K562 (cell line): ENCODE data around the gene ARHGEF38. TPM values are rescaled to one million over a fixed set of nuclear protein-coding genes. Genes with fewer than 3 reads are reported as not detected.

Experiments
- ATAC-seq: fragments of 200-7000 bp; cut with Tn5 transposase; 3 replicates; pipeline ENCODE4 v1.9.1; 2020; ENCODE audit warnings: moderate library complexity
- BruUV-seq: library from RNA; stranded (reverse); fragments of 400-500 nt; replicated peaks from 2 replicates; lab custom pipeline; 2021; lab: Mats Ljungman, UMichigan
- CTCF ChIA-PET: fragments of 300-600 bp; formaldehyde crosslinking; extraction: SDS; loops from one replicate; lab custom pipeline; 2021; ENCODE audit warnings: low intra/inter-chr PET ratio; lab: Yijun Ruan, JAX
- POLR2A ChIA-PET: fragments of 300-600, 350-650 bp; sonication (Branson Sonifier 250); formaldehyde crosslinking; extraction: SDS; loops from one replicate; lab custom pipeline; 2021; ENCODE audit warnings: antibody characterized with exemption, inconsistent platforms; lab: Yijun Ruan, JAX
- DNase-seq, 4 experiments: peaks; one replicate each; pipeline versions ENCODE4 v3.0.0 to v3.0.0-alpha.2; 2011 to 2018; ENCODE audit warnings: low spot score in 3 of 4, mixed read lengths in 3 of 4; ENCODE audit errors: extremely low read depth in 1 of 4
- FAIRE-seq: peaks from 2 replicates; lab custom pipeline; 2011; peaks lifted over from hg19 to GRCh38; lab: Jason Lieb, UNC
- H2AFZ ChIP-seq: 2 replicates; pipeline ENCODE4 v1.6.0; 2011; ENCODE audit warnings: low read depth, low read length, control low read depth, inconsistent platforms
- H3K27ac ChIP-seq: fragments of 200-600 bp; 3 replicates; pipeline ENCODE4 v1.8.0; 2011; ENCODE audit warnings: low read depth, mild to moderate bottlenecking, control low read depth, inconsistent platforms, low read length, moderate library complexity, mixed read lengths; ENCODE audit errors: extremely low read depth
- H3K27me3 ChIP-seq, 2 experiments: fragments of 300-600 bp in 1 of 2; 2 replicates in 1 of 2; 3 replicates in 1 of 2; pipeline versions ENCODE4 v1.6.0 to v1.8.0; 2011; ENCODE audit warnings: inconsistent platforms in 2 of 2, low read length in 2 of 2, mild to moderate bottlenecking in 1 of 2, mixed read lengths in 1 of 2, moderate library complexity in 1 of 2; ENCODE audit not compliant: control insufficient read depth in 2 of 2, insufficient read depth in 2 of 2
- H3K36me3 ChIP-seq: fragments of 300-600 bp; 3 replicates; pipeline ENCODE4 v1.8.0; 2011; ENCODE audit warnings: mild to moderate bottlenecking, low read length, inconsistent platforms; ENCODE audit not compliant: control insufficient read depth, insufficient read depth
- H3K4me1 ChIP-seq, 2 experiments: fragments of 200-600 bp in 1 of 2; replicated peaks in 1 of 2; 2 replicates in 1 of 2; 3 replicates in 1 of 2; pipeline versions ENCODE4 v1.5.1 to v1.8.0; 2011; ENCODE audit warnings: inconsistent platforms in 2 of 2, low read length in 2 of 2, mild to moderate bottlenecking in 1 of 2, mixed read lengths in 1 of 2, moderate library complexity in 1 of 2; ENCODE audit not compliant: control insufficient read depth in 2 of 2, insufficient read depth in 2 of 2
- H3K4me2 ChIP-seq: 2 replicates; pipeline ENCODE4 v1.6.1; 2011; ENCODE audit warnings: low read length, control low read depth, inconsistent platforms, mixed read lengths; ENCODE audit not compliant: insufficient read depth
- H3K4me3 ChIP-seq: fragments of 200-600 bp; sonication (generic), shearing (Covaris generic); 2 replicates; pipeline ENCODE4 v1.5.1; 2016; ENCODE audit warnings: control low read depth, inconsistent platforms
- H3K79me2 ChIP-seq: fragments of 200-600 bp; 3 replicates; pipeline ENCODE4 v1.8.0; 2011; ENCODE audit warnings: low read length, inconsistent platforms; ENCODE audit not compliant: control insufficient read depth, insufficient read depth
- H3K9ac ChIP-seq, 2 experiments: 2 replicates each; pipeline versions ENCODE4 v1.6.0 to v1.6.1; 2011; ENCODE audit warnings: low read depth in 2 of 2, low read length in 2 of 2, control low read depth in 1 of 2, inconsistent platforms in 1 of 2, mild to moderate bottlenecking in 1 of 2, mixed read lengths in 1 of 2; ENCODE audit not compliant: insufficient read depth in 1 of 2
- H3K9me1 ChIP-seq: one replicate; pipeline ENCODE4 v1.6.0; 2011; ENCODE audit warnings: inconsistent platforms, mild to moderate bottlenecking, low read length, moderate library complexity; ENCODE audit not compliant: control insufficient read depth, insufficient read depth
- H3K9me3 ChIP-seq: replicated peaks from 2 replicates; pipeline ENCODE4 v1.5.1; 2011; ENCODE audit warnings: low read depth, low read length, inconsistent platforms; ENCODE audit not compliant: control insufficient read depth, insufficient read depth
- H4K20me1 ChIP-seq: replicated peaks from 2 replicates; pipeline ENCODE4 v1.6.1; 2011; ENCODE audit warnings: low read length, inconsistent platforms, mixed read lengths; ENCODE audit not compliant: control insufficient read depth, insufficient read depth
- CEBPB ChIP-seq: fragments of 450-650 bp; IDR thresholded peaks from 2 replicates; pipeline ENCODE4 v1.6.1; 2016; ENCODE audit warnings: missing genetic modification characterization, missing compliant biosample characterization
- EP400 ChIP-seq: fragments of 450-650 bp; IDR thresholded peaks from 2 replicates; pipeline ENCODE4 v1.6.1; 2017; ENCODE audit warnings: antibody characterized with exemption, mild to moderate bottlenecking, moderate library complexity
- ILF3 ChIP-seq: fragments of 450-650 bp; IDR thresholded peaks from 2 replicates; pipeline ENCODE4 v1.6.1; 2018; ENCODE audit warnings: antibody characterized with exemption, mild to moderate bottlenecking, moderate library complexity, borderline replicate concordance
- IRF2 ChIP-seq: sonication (generic); formaldehyde crosslinking; IDR thresholded peaks from 2 replicates; pipeline ENCODE4 v1.8.1; 2022; ENCODE audit warnings: mild to moderate bottlenecking, missing genetic modification reagents
- KDM2B ChIP-seq: fragments of 250-450 bp; sonication (Bioruptor Pico); IDR thresholded peaks from 2 replicates; pipeline ENCODE4 v1.8.0; 2021; ENCODE audit warnings: mild to moderate bottlenecking, moderate library complexity
- MEIS2 ChIP-seq: fragments of 450-650 bp; IDR thresholded peaks from 2 replicates; pipeline ENCODE4 v1.6.1; 2014; ENCODE audit warnings: mild to moderate bottlenecking; ENCODE audit not compliant: partially characterized antibody
- POLR2A ChIP-seq: fragments of 450-650 bp; conservative IDR thresholded peaks from 2 replicates; pipeline ENCODE4 v1.6.1; 2016
- PREB ChIP-seq: sonication (generic); formaldehyde crosslinking; IDR thresholded peaks from 2 replicates; pipeline ENCODE4 v1.8.1; 2023; ENCODE audit warnings: mild to moderate bottlenecking, missing genetic modification reagents
- PRPF4 ChIP-seq: fragments of 200-400 bp; formaldehyde crosslinking; IDR thresholded peaks from one replicate; pipeline ENCODE4 v1.6.1; 2017; ENCODE audit warnings: low read length, low read depth, mild to moderate bottlenecking; ENCODE audit not compliant: insufficient read depth, poor library complexity, severe bottlenecking
- RREB1 ChIP-seq: fragments of 250-450 bp; sonication (Bioruptor Pico); IDR thresholded peaks from 2 replicates; pipeline ENCODE4 v1.4.0; 2020
- SMC3 ChIP-seq: conservative IDR thresholded peaks from 2 replicates; pipeline ENCODE4 v1.6.1; 2011; ENCODE audit warnings: low read depth, low read length, improper control_type of control experiment; ENCODE audit not compliant: insufficient read depth
- SNIP1 ChIP-seq: fragments of 450-650 bp; IDR thresholded peaks from 2 replicates; pipeline ENCODE4 v1.7.1; 2017; ENCODE audit warnings: low read depth, mild to moderate bottlenecking
- STAG1 ChIP-seq: sonication (generic); formaldehyde crosslinking; IDR thresholded peaks from 2 replicates; pipeline ENCODE4 v1.5.0; 2020; ENCODE audit warnings: missing genetic modification reagents, borderline replicate concordance
- ZFPM2 ChIP-seq: fragments of 250-450 bp; sonication (Bioruptor Pico); IDR thresholded peaks from 2 replicates; pipeline ENCODE4 v1.5.1; 2022; ENCODE audit warnings: mild to moderate bottlenecking
- ZFX ChIP-seq: sonication (generic); formaldehyde crosslinking; IDR thresholded peaks from 2 replicates; pipeline ENCODE4 v1.8.0; 2022; ENCODE audit warnings: mild to moderate bottlenecking, missing genetic modification reagents, moderate library complexity
- ZNF263 ChIP-seq: sonication (generic); formaldehyde crosslinking; IDR thresholded peaks from 2 replicates; pipeline ENCODE4 v1.8.0; 2022; ENCODE audit warnings: mild to moderate bottlenecking, missing genetic modification reagents, borderline replicate concordance
- ZNF717 ChIP-seq: fragments of 250-450 bp; sonication (Bioruptor Pico); IDR thresholded peaks from 2 replicates; pipeline ENCODE4 v1.5.0; 2021
- WGBS: fragments of 100-300 bp; shearing (Covaris generic); methylation state at CpG from one replicate; pipeline ENCODE4 v1.1.6; 2016; ENCODE audit warnings: low coverage, mixed read lengths; ENCODE audit not compliant: insufficient coverage; ENCODE audit errors: missing lambda C conversion rate; 5-methylcytosine and 5-hydroxymethylcytosine counted together
- in situ Hi-C: fragments of 300-500 bp; cut with MboI; formaldehyde crosslinking; loops from 4 replicates; pipeline ENCODE4 v1.15.0; 2018; ENCODE audit warnings: inconsistent platforms, mixed read lengths
- intact Hi-C: fragments of 100-400 bp; cut with micrococcal nuclease; formaldehyde crosslinking; loops from 2 replicates; pipeline ENCODE4 v1.14.2; 2022
- polyA plus RNA-seq, 8 experiments: library from polyadenylated mRNA; depleted of rRNA in 4 of 8; stranded (reverse) in 5 of 8; unstranded in 3 of 8; fragments of >200 nt; fragmentation: Nextera tagmentation in 2 of 8; fragmentation: Illumina TruSeq in 1 of 8; extraction: Ambion mirVana in 2 of 8; extraction: Trizol in 1 of 8; gene quantifications; 2 replicates each; pipeline versions ENCODE4 v1.2.1 to v1.2.3, GENCODE V29; 2011 to 2014; ENCODE audit warnings: inconsistent platforms in 1 of 8, missing spikeins in 1 of 8
- total RNA-seq, 7 experiments: library from RNA; depleted of rRNA in 6 of 7; stranded (reverse); fragments of >200 nt in 6 of 7; fragmentation: Illumina TruSeq in 2 of 7; extraction: Trizol in 2 of 7; gene quantifications; 2 replicates each; pipeline versions ENCODE4 v1.2.1 to v1.2.3, GENCODE V29; 2011 to 2021; ENCODE audit warnings: low replicate concordance in 1 of 7

The ARHGEF38 gene
- total and polyA plus RNA-seq, 9 of the 15 experiments (the other 6 are each of a cell fraction or from before 2014, with no cell fraction given) = 0.17 TPM; not detected in 8

DNA sequence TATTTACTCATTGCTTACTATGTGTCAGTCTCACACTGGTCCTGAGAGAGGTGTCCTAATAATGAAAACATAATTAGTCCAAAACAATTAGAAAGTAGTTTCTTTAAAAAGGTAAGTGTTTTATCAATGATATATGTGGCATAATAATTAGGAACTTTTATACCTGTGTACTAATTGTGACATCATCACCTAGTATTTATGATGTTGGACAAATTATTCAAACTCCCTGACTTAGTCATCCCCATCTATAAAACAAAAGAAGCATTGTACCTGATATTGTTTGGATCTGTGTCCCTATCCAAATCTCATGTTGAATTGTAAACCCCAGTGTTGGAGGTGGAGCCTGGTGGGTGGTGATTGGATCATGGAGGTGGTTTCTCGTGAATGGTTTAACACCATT lies 15.8 kb upstream of the ARHGEF38 start:
- WGBS = 0% methylated on average over 1 of the region's 1 CpG
- TF ChIP-seq KDM2B (CRISPR knock-in tag) = no peak
- TF ChIP-seq EP400 = no peak
- TF ChIP-seq POLR2A = no peak
- no peak for TF ChIP-seq CEBPB (tag)
- no peak for TF ChIP-seq SNIP1
- TF ChIP-seq STAG1 (CRISPR knock-in tag) = no peak
- no peak for TF ChIP-seq IRF2 (CRISPR knock-in tag)
- no peak for TF ChIP-seq RREB1 (CRISPR knock-in tag)
- TF ChIP-seq ZNF263 (CRISPR knock-in tag) = no peak
- TF ChIP-seq SMC3 = no peak
- TF ChIP-seq MEIS2 = no peak
- no peak for TF ChIP-seq PRPF4
- TF ChIP-seq ZNF717 (CRISPR knock-in tag) = no peak
- no peak for TF ChIP-seq PREB (CRISPR knock-in tag)
- TF ChIP-seq ZFPM2 (CRISPR knock-in tag) = no peak
- no peak for TF ChIP-seq ILF3
- TF ChIP-seq ZFX = no peak
- no peaks in the 10 kb centered on the region for H3K9me1 ChIP-seq
- H3K4me3 ChIP-seq = no peak overlapping the region
- no peak overlapping the region for H3K4me2 ChIP-seq
- H4K20me1 ChIP-seq = no peaks in the 10 kb centered on the region
- H3K27me3 ChIP-seq = no peaks in the 10 kb centered on the region
- H3K9ac ChIP-seq = no peak overlapping the region
- no peaks in the 10 kb centered on the region for H3K79me2 ChIP-seq
- intact Hi-C loops (no loop called here), in situ Hi-C loops (no loop called here)
- BruUV-seq = no TSS peak
- DNase-seq (no peak), FAIRE-seq (peak; percentile 51), ATAC-seq (no peak)
- no peaks in the 10 kb centered on the region for H3K4me1 ChIP-seq
- H3K9me3 ChIP-seq = no peaks in the 10 kb centered on the region
- no peaks in the 10 kb centered on the region for H3K36me3 ChIP-seq
- no peak overlapping the region for H3K27ac ChIP-seq
- no peak overlapping the region for H2AFZ ChIP-seq
- ChIA-PET CTCF (no interaction called here), POLR2A (no interaction called here)
